HEK293 (cell line): ENCODE data around the gene MLF2.

ENCODE experiments used
- KLF1 ChIP-seq: fragments of 450-650 bp; formaldehyde crosslinking; IDR thresholded peaks from 2 replicates; pipeline ENCODE4 v1.5.1; 2016; ENCODE audit warnings: missing biosample characterization, missing genetic modification characterization
- KLF17 ChIP-seq: fragments of 450-650 bp; formaldehyde crosslinking; IDR thresholded peaks from 2 replicates; pipeline ENCODE4 v1.5.1; 2016; ENCODE audit warnings: missing biosample characterization, missing genetic modification characterization
- KLF9 ChIP-seq: fragments of 450-650 bp; formaldehyde crosslinking; IDR thresholded peaks from 2 replicates; pipeline ENCODE4 v1.5.1; 2016; ENCODE audit warnings: missing biosample characterization, missing genetic modification characterization, low read depth
- MEIS1 ChIP-seq: sonication (generic); formaldehyde crosslinking; IDR thresholded peaks from 2 replicates; pipeline ENCODE4 v1.8.1; 2022; ENCODE audit warnings: missing genetic modification reagents, mild to moderate bottlenecking, borderline replicate concordance
- MYNN ChIP-seq: fragments of 450-650 bp; formaldehyde crosslinking; IDR thresholded peaks from 2 replicates; pipeline ENCODE4 v1.5.1; 2016; ENCODE audit warnings: missing biosample characterization, missing genetic modification characterization, borderline replicate concordance
- SP3 ChIP-seq: fragments of 450-650 bp; formaldehyde crosslinking; IDR thresholded peaks from 2 replicates; pipeline ENCODE4 v1.5.1; 2016; ENCODE audit warnings: missing biosample characterization, missing genetic modification characterization
- SP7 ChIP-seq: fragments of 450-650 bp; formaldehyde crosslinking; IDR thresholded peaks from 2 replicates; pipeline ENCODE4 v1.5.1; 2016; ENCODE audit warnings: missing biosample characterization, missing genetic modification characterization
- TSHZ1 ChIP-seq: fragments of 450-650 bp; formaldehyde crosslinking; IDR thresholded peaks from 2 replicates; pipeline ENCODE4 v1.5.1; 2016; ENCODE audit warnings: missing biosample characterization, missing genetic modification characterization, borderline replicate concordance
- YY1 ChIP-seq: fragments of 450-650 bp; formaldehyde crosslinking; IDR thresholded peaks from 2 replicates; pipeline ENCODE4 v1.5.1; 2018; ENCODE audit warnings: missing biosample characterization, missing genetic modification characterization
- ZBTB10 ChIP-seq: fragments of 450-650 bp; formaldehyde crosslinking; IDR thresholded peaks from 2 replicates; pipeline ENCODE4 v1.5.1; 2016; ENCODE audit warnings: missing biosample characterization, missing genetic modification characterization
- ZBTB17 ChIP-seq: fragments of 450-650 bp; formaldehyde crosslinking; IDR thresholded peaks from 2 replicates; pipeline ENCODE4 v1.5.1; 2016; ENCODE audit warnings: missing biosample characterization, missing genetic modification characterization
- ZBTB6 ChIP-seq: fragments of 450-650 bp; formaldehyde crosslinking; IDR thresholded peaks from 2 replicates; pipeline ENCODE4 v1.5.1; 2017; ENCODE audit warnings: missing biosample characterization, missing genetic modification characterization
- ZFP37 ChIP-seq: fragments of 450-650 bp; formaldehyde crosslinking; IDR thresholded peaks from 2 replicates; pipeline ENCODE4 v1.5.1; 2016; ENCODE audit warnings: missing biosample characterization, missing genetic modification characterization
- ZFP69B ChIP-seq: fragments of 450-650 bp; formaldehyde crosslinking; IDR thresholded peaks from 2 replicates; pipeline ENCODE4 v1.5.1; 2016; ENCODE audit warnings: missing biosample characterization, missing genetic modification characterization
- ZNF140 ChIP-seq: fragments of 450-650 bp; formaldehyde crosslinking; IDR thresholded peaks from 2 replicates; pipeline ENCODE4 v1.5.1; 2016; ENCODE audit warnings: missing biosample characterization, missing genetic modification characterization
- ZNF175 ChIP-seq: fragments of 450-650 bp; formaldehyde crosslinking; IDR thresholded peaks from 2 replicates; pipeline ENCODE4 v1.5.1; 2016; ENCODE audit warnings: missing biosample characterization, missing genetic modification characterization
- ZNF18 ChIP-seq: fragments of 450-650 bp; formaldehyde crosslinking; IDR thresholded peaks from 2 replicates; pipeline ENCODE4 v1.5.1; 2016; ENCODE audit warnings: missing biosample characterization, missing genetic modification characterization
- ZNF19 ChIP-seq: fragments of 450-650 bp; formaldehyde crosslinking; IDR thresholded peaks from 2 replicates; pipeline ENCODE4; 2016; ENCODE audit warnings: missing biosample characterization, missing genetic modification characterization, low read depth
- ZNF274 ChIP-seq, 2 experiments: fragments of 200-500 bp in 1 of 2; fragments of 450-650 bp in 1 of 2; sonication (Bioruptor generic) in 1 of 2; formaldehyde crosslinking in 1 of 2; IDR thresholded peaks; 2 replicates each; pipeline versions ENCODE4 v1.5.1 to v1.6.1; 2014 to 2016; ENCODE audit warnings: borderline replicate concordance in 1 of 2, inconsistent platforms in 1 of 2, low read length in 1 of 2, missing biosample characterization in 1 of 2, missing genetic modification characterization in 1 of 2
- ZNF292 ChIP-seq: fragments of 450-650 bp; formaldehyde crosslinking; IDR thresholded peaks from 2 replicates; pipeline ENCODE4 v1.5.1; 2016; ENCODE audit warnings: low read depth, missing biosample characterization, missing genetic modification characterization, borderline replicate concordance
- ZNF366 ChIP-seq: fragments of 450-650 bp; formaldehyde crosslinking; conservative IDR thresholded peaks from 2 replicates; pipeline ENCODE4 v1.5.1; 2016; ENCODE audit warnings: missing biosample characterization, missing genetic modification characterization
- ZNF404 ChIP-seq: fragments of 450-650 bp; formaldehyde crosslinking; IDR thresholded peaks from 2 replicates; pipeline ENCODE4 v1.5.1; 2017; ENCODE audit warnings: missing biosample characterization, missing genetic modification characterization
- ZNF423 ChIP-seq: fragments of 450-650 bp; formaldehyde crosslinking; IDR thresholded peaks from 2 replicates; pipeline ENCODE4 v1.5.1; 2016; ENCODE audit warnings: missing biosample characterization, missing genetic modification characterization
- ZNF510 ChIP-seq: fragments of 450-650 bp; formaldehyde crosslinking; IDR thresholded peaks from 2 replicates; pipeline ENCODE4 v1.5.1; 2018; ENCODE audit warnings: mild to moderate bottlenecking, missing genetic modification characterization, missing biosample characterization; ENCODE audit not compliant: insufficient replicate concordance
- ZNF544 ChIP-seq: fragments of 450-650 bp; formaldehyde crosslinking; IDR thresholded peaks from 2 replicates; pipeline ENCODE4 v1.5.0; 2017; ENCODE audit warnings: missing biosample characterization, missing genetic modification characterization
- ZNF548 ChIP-seq: fragments of 450-650 bp; formaldehyde crosslinking; IDR thresholded peaks from 2 replicates; pipeline ENCODE4 v1.5.1; 2016; ENCODE audit warnings: missing biosample characterization, missing genetic modification characterization
- ZNF600 ChIP-seq: fragments of 450-650 bp; formaldehyde crosslinking; IDR thresholded peaks from 2 replicates; pipeline ENCODE4 v1.5.1; 2016; ENCODE audit warnings: missing biosample characterization, missing genetic modification characterization
- ZNF624 ChIP-seq: fragments of 450-650 bp; formaldehyde crosslinking; IDR thresholded peaks from 2 replicates; pipeline ENCODE4 v1.5.1; 2017; ENCODE audit warnings: missing biosample characterization, missing genetic modification characterization
- ZNF670 ChIP-seq: fragments of 450-650 bp; formaldehyde crosslinking; IDR thresholded peaks from 2 replicates; pipeline ENCODE4 v1.5.1; 2016; ENCODE audit warnings: missing biosample characterization, missing genetic modification characterization, low read depth
- ZSCAN16 ChIP-seq: fragments of 450-650 bp; formaldehyde crosslinking; IDR thresholded peaks from 2 replicates; pipeline ENCODE4 v1.5.1; 2016; ENCODE audit warnings: missing biosample characterization, missing genetic modification characterization

Gene MLF2

GRCh38 chr12:6778574-6779550, 25.9 kb upstream of the MLF2 start (continued):
- no peak for TF ChIP-seq ZSCAN16 (tag by site-specific recombination)
- no peak for TF ChIP-seq ZNF292 (tag by site-specific recombination)
- no peak for TF ChIP-seq ZNF274 (IDR thresholded peaks at IDR 0.05; ENCODE audit: low read length)
- TF ChIP-seq ZNF274 (tag by site-specific recombination; IDR thresholded peaks at IDR 0.05; ENCODE audit: borderline replicate concordance), result no peak
- TF ChIP-seq KLF17 (tag by site-specific recombination), result peak; percentile 86
- TF ChIP-seq ZNF544 (tag by site-specific recombination), result no peak
- peak; percentile 51; the same call in 1 of the 2 replicates for TF ChIP-seq TSHZ1
- no peak for TF ChIP-seq ZNF510 (tag by site-specific recombination)
- peak; percentile 92 for TF ChIP-seq SP7
- TF ChIP-seq ZFP69B (tag by site-specific recombination), result peak; percentile 88
- peak; percentile 96 for TF ChIP-seq ZFP37 (tag by site-specific recombination)
- no peak for TF ChIP-seq MEIS1 (CRISPR knock-in tag)
- peak; percentile 15; the same call in 1 of the 2 replicates for TF ChIP-seq ZBTB6 (tag by site-specific recombination)
- no peak for TF ChIP-seq ZNF175 (tag by site-specific recombination)
- TF ChIP-seq ZNF18, result no peak; the same call in 1 of the 2 replicates
- TF ChIP-seq ZNF19 (tag by site-specific recombination), result no peak
- peak; percentile 92 for TF ChIP-seq ZNF600 (tag by site-specific recombination)
- peak; percentile 84 for TF ChIP-seq ZBTB10 (tag by site-specific recombination)
- TF ChIP-seq YY1, result no peak
- peak; percentile 58 for TF ChIP-seq KLF1 (tag by site-specific recombination)
- TF ChIP-seq ZNF423 (tag by site-specific recombination), result no peak
- TF ChIP-seq SP3, result peak; percentile 40
- TF ChIP-seq KLF9 (tag by site-specific recombination), result peak; percentile 90
- TF ChIP-seq ZNF140, result no peak
- no peak for TF ChIP-seq ZNF624 (tag by site-specific recombination)
- TF ChIP-seq ZNF366 (tag by site-specific recombination), result peak; percentile 76
- TF ChIP-seq ZNF404 (tag by site-specific recombination), result no peak
- no peak for TF ChIP-seq ZNF548 (tag by site-specific recombination)
- no peak for TF ChIP-seq ZNF670 (tag by site-specific recombination)
- TF ChIP-seq ZBTB17 (tag by site-specific recombination), result peak; percentile 97
- no peak for TF ChIP-seq MYNN (tag by site-specific recombination)
